ENCODE data around the gene TSPAN11.

- no peak for TF ChIP-seq CTCF (IDR thresholded peaks at IDR 0.05; ENCODE audit: low read depth, low read length, missing input control)
- TF ChIP-seq, protein P1, sequence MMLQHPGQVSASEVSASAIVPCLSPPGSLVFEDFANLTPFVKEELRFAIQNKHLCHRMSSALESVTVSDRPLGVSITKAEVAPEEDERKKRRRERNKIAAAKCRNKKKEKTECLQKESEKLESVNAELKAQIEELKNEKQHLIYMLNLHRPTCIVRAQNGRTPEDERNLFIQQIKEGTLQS (IDR thresholded peaks at IDR 0.05) = no peak
- no peak for TF ChIP-seq YY1 (IDR thresholded peaks at IDR 0.05)
- TF ChIP-seq MAX (IDR thresholded peaks at IDR 0.05) = no peak
- no peak for TF ChIP-seq TAF1 (conservative IDR thresholded peaks at IDR 0.05)
- TF ChIP-seq HNF4G (IDR thresholded peaks at IDR 0.05) = no peak
- no peak for TF ChIP-seq EGR1 (IDR thresholded peaks at IDR 0.05; ENCODE audit: low read depth in 2 of 2)
- TF ChIP-seq, protein P2, sequence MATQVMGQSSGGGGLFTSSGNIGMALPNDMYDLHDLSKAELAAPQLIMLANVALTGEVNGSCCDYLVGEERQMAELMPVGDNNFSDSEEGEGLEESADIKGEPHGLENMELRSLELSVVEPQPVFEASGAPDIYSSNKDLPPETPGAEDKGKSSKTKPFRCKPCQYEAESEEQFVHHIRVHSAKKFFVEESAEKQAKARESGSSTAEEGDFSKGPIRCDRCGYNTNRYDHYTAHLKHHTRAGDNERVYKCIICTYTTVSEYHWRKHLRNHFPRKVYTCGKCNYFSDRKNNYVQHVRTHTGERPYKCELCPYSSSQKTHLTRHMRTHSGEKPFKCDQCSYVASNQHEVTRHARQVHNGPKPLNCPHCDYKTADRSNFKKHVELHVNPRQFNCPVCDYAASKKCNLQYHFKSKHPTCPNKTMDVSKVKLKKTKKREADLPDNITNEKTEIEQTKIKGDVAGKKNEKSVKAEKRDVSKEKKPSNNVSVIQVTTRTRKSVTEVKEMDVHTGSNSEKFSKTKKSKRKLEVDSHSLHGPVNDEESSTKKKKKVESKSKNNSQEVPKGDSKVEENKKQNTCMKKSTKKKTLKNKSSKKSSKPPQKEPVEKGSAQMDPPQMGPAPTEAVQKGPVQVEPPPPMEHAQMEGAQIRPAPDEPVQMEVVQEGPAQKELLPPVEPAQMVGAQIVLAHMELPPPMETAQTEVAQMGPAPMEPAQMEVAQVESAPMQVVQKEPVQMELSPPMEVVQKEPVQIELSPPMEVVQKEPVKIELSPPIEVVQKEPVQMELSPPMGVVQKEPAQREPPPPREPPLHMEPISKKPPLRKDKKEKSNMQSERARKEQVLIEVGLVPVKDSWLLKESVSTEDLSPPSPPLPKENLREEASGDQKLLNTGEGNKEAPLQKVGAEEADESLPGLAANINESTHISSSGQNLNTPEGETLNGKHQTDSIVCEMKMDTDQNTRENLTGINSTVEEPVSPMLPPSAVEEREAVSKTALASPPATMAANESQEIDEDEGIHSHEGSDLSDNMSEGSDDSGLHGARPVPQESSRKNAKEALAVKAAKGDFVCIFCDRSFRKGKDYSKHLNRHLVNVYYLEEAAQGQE (IDR thresholded peaks at IDR 0.05) = no peak
- no peak for TF ChIP-seq RAD21 (IDR thresholded peaks at IDR 0.05)
Observed at GRCh38 chr12:30988646-30989286, 62.2 kb downstream of the TSPAN11 start.
